NCI-H774 (cell line): ENCODE results near the gene GRIN2C.

Source experiments
- DNase-seq: peaks from one replicate; lab custom pipeline; 2025; lab: John Stamatoyannopoulos, UW

Gene GRIN2C

GRCh38 chr17:74846621-74847020 is 13.1 kb downstream of the GRIN2C start:
- no peak for DNase-seq

- DNase-seq, result no peak
Measured at GRCh38 chr17:74843352-74843627, 16.4 kb downstream of the GRIN2C start.

- peak; percentile 86 for DNase-seq
Measured at GRCh38 chr17:74842599-74843351, 16.9 kb downstream of the GRIN2C start.

GRCh38 chr17:74842146-74842598 is 17.5 kb downstream of the GRIN2C start:
- DNase-seq, result no peak

- DNase-seq, result no peak
Measured at GRCh38 chr17:74840989-74841666, 18.6 kb downstream of the GRIN2C start.

- DNase-seq, result no peak
Measured at GRCh38 chr17:74839990-74840852, 19.5 kb downstream of the GRIN2C start.

GRCh38 chr17:74838274-74838673 is 21.4 kb downstream of the GRIN2C start:
- DNase-seq, result no peak

- no peak for DNase-seq
Measured at GRCh38 chr17:74836691-74837467, 22.8 kb downstream of the GRIN2C start.

GRCh38 chr17:74836191-74836590 is 23.5 kb downstream of the GRIN2C start:
- DNase-seq, result no peak

- no peak for DNase-seq
Measured at GRCh38 chr17:74833501-74834377, 25.9 kb downstream of the GRIN2C start.

- DNase-seq, result no peak
Measured at GRCh38 chr17:74832421-74832820, 27.3 kb downstream of the GRIN2C start.

GRCh38 chr17:74831444-74832146 is 28.1 kb downstream of the GRIN2C start:
- DNase-seq, result no peak

GRCh38 chr17:74830861-74831260 is 28.8 kb downstream of the GRIN2C start:
- no peak for DNase-seq

- no peak for DNase-seq
Measured at GRCh38 chr17:74827800-74828199, 31.9 kb downstream of the GRIN2C start.

- no peak for DNase-seq
Measured at GRCh38 chr17:74825952-74826719, 33.5 kb downstream of the GRIN2C start.

GRCh38 chr17:74824961-74825627 is 34.6 kb downstream of the GRIN2C start:
- DNase-seq, result no peak

GRCh38 chr17:74822939-74823367 is 36.7 kb downstream of the GRIN2C start:
- DNase-seq, result no peak

- DNase-seq, result no peak
Measured at GRCh38 chr17:74822335-74822938, 37.2 kb downstream of the GRIN2C start.
